Sciatic nerve (tissue), 2 donors: ENCODE data around the gene NUP188. TPM values are rescaled to one million over a fixed set of nuclear protein-coding genes. Genes with fewer than 3 reads are reported as not detected.
"Not testable (repeated sequence)": the region's sequence is repeated elsewhere in the genome, so short reads cannot be mapped to it uniquely, and the experiment has no call there.

ENCODE experiments used
- ATAC-seq: fragments of 200-7000 bp; cut with Tn5 transposase; one replicate; pipeline ENCODE4 v1.9.1; 2020; ENCODE audit warnings: mild to moderate bottlenecking, moderate library complexity
- DNase-seq: peaks from one replicate; pipeline ENCODE4 v3.0.0-alpha.2; 2020; ENCODE audit warnings: low spot score
- intact Hi-C: fragments of 100-400 bp; cut with DNase I; formaldehyde crosslinking; loops from one replicate; pipeline ENCODE4 v1.14.2; 2022
- total RNA-seq: library from RNA; stranded (reverse); fragmentation: NEBNext Ultra II Directional; extraction: Animal tissue kit (Norgen Biotek cat#: 25700); gene quantifications from one replicate; pipeline ENCODE4 v1.2.1, GENCODE V29; 2021
- donor health status: DM: no; HTN: no; CAD: no.
- donor health status: DM: no; HTN: no; CAD: no.

NUP188 gene
- total RNA-seq, 1 donor from 2014 or later, result 46.4 TPM

GRCh38 chr9:129012893-129013448 is 65.5 kb downstream of the NUP188 start:
- no peak for ATAC-seq

GRCh38 chr9:129013674-129014073 is 66.2 kb downstream of the NUP188 start:
- no peak for DNase-seq
- ATAC-seq, result no peak
- intact Hi-C loops, result no loop called here

More at GRCh38 chr9:129012893-129013448, 65.5 kb downstream of the NUP188 start:
- no peak for DNase-seq
- intact Hi-C loops, result no loop called here

DNA sequence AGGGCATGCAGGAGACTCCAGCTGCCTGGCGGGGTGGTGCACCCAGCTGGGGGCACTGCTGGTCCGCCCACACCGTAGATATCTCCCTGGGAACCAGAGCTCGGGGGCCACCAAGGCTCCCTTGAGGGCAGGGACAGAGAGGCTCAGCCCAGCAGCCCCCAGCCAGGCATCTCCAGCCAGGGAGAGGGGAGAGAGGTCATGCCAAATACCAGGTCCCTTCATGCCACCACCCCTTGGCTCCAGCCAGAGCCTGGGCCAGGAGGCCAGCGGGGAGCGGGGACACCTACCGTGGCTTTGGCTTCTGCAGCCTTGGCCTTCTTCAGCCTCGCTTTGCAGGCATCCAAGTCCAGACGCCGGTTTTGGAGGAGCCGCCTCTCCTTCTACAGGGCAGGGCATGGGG is 66.6 kb downstream of the NUP188 start:
- intact Hi-C loops, result no loop called here
- ATAC-seq, result no peak
- DNase-seq, result no peak

- intact Hi-C loops, result no loop called here
- ATAC-seq (no peak), DNase-seq (no peak)
Measured at GRCh38 chr9:129014608-129015007, 67.1 kb downstream of the NUP188 start.

DNA sequence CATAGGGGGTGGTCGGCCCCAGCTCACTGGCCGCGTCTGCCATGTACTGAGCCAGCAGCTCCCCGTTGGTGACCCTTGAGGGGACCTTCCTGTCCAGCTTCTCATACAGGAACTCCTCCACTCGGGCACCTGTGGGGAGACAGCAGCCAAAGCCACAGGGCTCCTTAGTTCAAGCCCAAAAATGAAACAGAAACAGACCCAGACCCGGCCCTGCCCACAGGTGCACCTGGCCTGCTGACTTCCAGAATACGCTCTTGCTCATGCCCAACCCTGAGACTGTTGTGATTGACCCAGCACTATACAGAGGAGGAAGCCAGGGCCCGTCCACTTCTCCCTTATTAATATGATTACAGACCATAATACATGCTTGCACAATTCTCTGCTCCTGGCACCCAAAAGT is 73.6 kb downstream of the NUP188 start:
- peak; percentile 31 for ATAC-seq

GRCh38 chr9:129022037-129022436 is 74.5 kb downstream of the NUP188 start:
- ATAC-seq (no peak), DNase-seq (no peak)
- intact Hi-C loops, result no loop called here

More for the DNA sequence above, 73.6 kb downstream of the NUP188 start:
- no peak for DNase-seq
- intact Hi-C loops, result no loop called here

DNA sequence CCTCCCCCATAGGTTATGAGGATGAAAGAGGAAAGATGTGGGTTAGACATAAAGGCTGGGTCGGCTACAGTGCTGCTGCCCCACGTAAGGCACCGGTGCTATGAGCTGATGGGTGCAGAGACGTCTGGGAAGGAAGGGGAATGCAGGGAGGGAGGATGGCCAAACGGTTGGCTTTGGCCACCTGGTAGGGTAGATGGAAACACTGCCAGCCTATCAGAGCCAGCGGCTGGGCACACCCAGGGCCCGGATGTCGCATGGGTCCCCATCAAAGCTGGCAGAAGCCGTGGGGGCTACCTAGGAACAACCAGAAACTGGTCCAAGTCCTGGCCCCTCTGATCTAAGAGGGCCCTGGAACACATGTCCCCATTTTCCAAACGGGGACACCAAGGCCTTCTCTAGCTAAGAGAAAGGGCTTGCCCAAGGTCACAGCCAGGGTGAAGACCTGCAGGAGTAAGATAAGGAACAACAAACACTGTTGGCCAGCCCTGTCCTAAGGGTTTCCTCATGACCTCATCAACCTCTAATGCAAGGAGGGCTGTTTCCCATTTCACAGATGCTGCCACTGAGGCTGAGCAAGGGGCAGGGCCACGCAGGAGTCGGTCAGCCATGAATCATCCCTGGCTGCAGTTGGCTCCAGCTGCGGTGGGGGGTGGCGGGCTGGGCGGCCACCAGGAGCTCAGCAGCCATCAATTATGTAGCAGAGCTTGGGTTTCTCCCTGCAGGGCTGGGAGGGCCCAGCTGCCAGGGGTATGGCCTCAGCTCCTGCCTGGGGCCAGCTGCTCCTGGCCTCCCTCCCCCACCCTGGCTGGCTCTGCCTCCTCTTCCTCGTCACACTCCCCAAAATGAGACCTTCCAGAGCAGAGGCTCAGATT is 75.8 kb downstream of the NUP188 start:
- DNase-seq, result no peak
- peak; percentile 41 for ATAC-seq
- intact Hi-C loops, result no loop called here

DNA sequence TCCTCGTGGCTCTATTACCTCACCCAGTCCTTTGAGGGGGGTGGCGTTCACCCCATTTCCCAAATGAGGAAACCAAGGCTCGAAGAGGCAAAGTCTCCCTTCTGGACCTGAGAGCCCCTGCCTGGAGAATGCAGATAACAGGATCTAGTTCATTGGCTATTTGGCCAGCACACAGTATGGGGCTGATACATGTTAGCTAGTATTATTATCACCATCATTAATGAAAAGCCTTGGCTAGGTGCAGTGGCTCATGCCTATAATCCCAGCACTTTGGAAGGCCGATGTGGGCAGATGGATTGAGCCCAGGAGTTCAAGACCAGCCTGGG is 76.4 kb downstream of the NUP188 start:
- intact Hi-C loops, result no loop called here
- DNase-seq (no peak), ATAC-seq (no peak)

DNA sequence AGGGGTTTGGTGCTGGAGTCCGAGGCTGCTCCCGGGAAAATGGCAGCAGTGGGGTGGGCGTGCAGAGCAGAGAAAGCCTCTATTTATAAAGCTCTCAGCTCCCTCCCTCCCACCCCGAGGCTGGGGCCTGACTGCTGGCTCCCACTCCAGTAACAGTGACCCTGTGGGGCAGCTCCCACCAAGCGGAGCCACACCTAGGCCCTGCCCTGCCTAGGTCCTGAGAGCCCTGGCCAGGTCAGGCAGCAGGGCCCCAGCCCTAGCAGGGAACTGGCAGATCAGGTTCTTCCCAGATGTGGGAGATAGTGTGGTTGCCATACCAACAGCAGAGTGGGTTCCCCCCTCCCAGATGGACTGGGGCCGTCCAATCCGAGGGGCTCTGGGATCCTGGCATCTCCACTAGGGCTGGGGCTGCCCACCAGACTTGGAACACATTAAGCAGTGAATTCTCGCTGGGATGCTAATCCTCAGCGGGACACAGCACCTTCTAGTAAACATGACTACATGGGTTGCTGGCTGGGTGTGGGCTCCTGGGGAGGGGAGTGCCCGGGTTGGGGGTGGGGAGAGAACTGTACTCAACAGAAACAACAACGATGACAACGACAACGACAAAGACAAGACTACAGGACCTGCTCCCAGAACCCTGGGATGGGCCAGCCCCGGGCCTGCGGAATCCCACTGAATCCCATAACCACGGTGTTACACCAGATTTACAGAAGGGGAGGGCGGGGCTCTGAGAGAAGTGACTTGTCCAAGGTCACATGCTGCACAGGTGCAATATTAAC is 79.1 kb downstream of the NUP188 start:
- intact Hi-C loops, result no loop called here
- ATAC-seq (peak; percentile 3), DNase-seq (no peak)

- ATAC-seq (peak; percentile 0), DNase-seq (no peak)
- intact Hi-C loops, result no loop called here
Measured at GRCh38 chr9:129027224-129027684, 79.8 kb downstream of the NUP188 start.

DNA sequence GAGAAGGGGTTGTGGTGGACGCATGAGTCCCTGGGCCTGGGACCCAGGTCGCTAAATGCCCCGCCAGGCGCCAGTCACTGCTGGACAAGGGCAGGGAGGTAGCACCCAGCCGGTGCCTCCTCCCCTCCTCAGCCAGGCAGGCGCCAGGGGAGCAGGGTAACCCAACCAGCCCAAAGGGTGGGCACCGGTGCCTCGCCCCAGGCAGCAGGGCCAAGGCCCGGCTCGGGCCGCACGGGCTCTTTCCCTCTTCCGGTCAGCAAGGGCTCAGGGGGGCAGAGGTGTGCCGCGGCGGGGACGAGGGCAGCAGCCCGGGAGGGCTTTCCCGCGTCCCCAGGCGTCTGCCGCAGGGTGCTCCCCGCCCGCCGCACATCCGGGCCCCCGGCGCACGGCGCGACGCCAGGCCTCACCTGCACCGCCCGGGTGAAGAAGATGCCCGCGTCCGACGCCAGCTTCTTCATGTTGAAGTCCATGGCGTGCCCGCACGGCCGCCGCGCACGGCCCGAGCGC is 80.2 kb downstream of the NUP188 start:
- intact Hi-C loops, result no loop called here
- DNase-seq, result no peak
- peak; percentile 11 for ATAC-seq

DNA sequence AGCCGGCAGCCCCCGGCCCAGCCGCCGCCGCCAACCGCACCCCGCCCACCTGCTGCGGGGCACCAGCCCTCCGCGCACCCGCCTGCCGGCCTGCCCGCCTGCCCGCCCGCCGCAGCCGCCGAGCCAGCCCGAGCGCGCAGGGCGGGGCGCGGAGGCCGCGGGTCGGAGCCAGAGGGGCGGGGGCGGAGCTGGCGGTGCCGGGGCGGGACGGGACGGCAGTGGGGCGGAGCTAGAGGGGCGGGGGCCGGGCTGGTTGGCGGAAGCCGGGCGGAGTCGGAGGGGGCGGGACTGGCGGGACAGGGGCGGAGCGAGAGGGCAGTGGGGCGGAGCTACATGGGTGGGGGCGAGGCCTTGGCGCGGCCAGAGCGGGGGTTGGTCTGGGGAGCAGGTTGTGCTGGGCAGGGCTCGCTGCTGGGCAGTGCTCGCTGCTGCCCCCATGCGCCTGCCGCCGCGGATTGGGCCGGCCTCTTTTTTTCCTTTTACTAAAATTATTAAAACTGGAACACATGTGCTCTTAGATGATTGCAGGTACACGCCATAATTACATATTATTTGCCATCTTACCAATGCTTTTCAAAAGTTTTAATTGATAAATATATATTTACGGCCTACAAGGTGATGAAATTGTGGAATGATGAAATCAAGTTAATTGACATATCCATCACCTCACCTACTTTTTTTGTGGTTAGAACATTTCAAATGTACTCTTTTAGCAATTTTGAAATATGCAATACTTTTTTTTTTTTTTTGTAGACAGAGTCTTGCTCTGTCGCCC is 80.9 kb downstream of the NUP188 start, which contains the start of gene SH3GLB2:
Gene SH3GLB2, minus strand, starts transcription at position 140 of the 775 bp plus-strand sequence. CDS start 177 bp downstream, outside the sequence.
- intact Hi-C loops, result no loop called here
- DNase-seq (peak; percentile 98), ATAC-seq (peak; percentile 97)

DNA sequence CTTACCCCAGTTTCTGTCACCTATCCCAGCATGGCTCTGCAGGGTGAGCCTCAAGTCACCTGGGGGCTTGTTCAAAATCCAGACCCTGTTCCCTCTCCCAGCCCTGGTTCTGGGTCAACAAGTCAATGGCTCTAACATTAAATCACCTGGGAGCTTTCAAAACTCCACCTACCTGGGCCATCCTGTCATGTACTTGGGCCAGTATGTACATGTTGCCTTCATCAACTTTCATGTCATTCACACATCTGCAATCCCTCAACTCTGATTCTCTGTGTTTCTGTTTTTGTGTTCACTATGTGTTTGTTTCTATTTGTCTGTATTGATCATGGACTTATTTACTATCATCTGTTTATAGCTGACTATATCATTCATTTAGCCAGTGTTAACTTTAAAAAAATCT is 82.7 kb downstream of the NUP188 start:
- ATAC-seq (no peak), DNase-seq (no peak)
- intact Hi-C loops, result no loop called here

DNA sequence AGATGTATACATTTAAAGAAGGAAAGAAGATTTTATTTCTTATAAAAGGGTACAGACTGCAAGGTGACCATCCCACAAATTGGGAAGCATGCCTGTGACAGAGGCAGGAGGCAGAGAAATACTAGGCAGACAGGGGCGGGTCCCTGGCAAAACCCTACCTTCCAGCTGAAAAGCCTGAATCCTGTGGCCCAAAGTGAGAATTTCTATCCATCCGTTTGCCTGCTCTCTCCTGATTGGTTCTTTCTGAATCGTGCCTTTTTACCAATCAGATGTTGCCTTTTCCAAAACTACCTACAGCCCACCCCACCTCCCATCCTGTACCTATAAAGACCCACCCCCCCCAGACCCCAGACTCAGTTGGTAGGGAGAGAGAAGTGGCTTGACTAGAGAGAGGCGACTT is 84.0 kb downstream of the NUP188 start:
- no peak for ATAC-seq
- DNase-seq, result no peak
- intact Hi-C loops, result no loop called here

- intact Hi-C loops, result no loop called here
- no peak for DNase-seq
- ATAC-seq, result no peak
Measured at GRCh38 chr9:129032541-129033159, 85.2 kb downstream of the NUP188 start.

DNA sequence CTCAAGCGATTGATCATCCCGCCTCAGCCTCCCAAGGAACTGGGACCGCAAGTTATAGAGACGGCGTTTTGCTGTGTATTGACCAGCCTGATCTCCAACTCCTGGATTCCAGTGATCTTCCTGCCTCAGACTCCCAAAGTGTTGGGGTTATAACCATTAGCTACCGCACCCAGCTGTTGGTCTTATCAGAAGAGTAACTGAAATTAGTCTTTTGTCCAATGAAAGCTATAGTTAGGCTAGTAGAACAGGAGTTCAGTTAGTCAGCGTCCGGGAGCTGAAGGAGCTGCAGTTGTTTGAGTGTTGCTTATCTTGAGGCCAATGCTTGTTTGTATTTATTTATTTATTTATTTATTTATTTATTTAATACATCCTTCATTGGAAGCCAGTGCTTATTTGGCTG is 85.7 kb downstream of the NUP188 start:
- intact Hi-C loops, result no loop called here
- ATAC-seq, result no peak
- no peak for DNase-seq

DNA sequence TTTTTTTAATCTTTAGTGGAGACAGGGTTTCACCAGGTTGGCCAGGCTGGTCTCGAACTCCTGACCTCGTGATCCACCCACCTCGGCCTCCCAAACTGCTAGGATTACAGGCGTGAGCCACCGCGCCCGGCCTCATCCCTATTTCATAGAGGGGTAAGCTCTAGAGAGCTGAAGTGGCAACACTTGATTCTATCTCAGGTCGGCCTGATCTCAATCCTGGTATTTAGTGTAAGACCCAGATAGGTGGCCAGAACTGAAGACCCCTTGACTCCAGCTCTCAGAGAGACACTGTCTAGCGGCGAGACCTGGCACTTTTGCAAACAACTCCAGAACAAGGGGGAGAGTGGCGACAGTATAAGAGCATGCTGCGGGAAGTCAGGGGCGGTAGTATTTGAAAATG is 88.3 kb downstream of the NUP188 start:
- DNase-seq, intact Hi-C loops: not testable (repeated sequence)
- peak; percentile 1 for ATAC-seq

DNA sequence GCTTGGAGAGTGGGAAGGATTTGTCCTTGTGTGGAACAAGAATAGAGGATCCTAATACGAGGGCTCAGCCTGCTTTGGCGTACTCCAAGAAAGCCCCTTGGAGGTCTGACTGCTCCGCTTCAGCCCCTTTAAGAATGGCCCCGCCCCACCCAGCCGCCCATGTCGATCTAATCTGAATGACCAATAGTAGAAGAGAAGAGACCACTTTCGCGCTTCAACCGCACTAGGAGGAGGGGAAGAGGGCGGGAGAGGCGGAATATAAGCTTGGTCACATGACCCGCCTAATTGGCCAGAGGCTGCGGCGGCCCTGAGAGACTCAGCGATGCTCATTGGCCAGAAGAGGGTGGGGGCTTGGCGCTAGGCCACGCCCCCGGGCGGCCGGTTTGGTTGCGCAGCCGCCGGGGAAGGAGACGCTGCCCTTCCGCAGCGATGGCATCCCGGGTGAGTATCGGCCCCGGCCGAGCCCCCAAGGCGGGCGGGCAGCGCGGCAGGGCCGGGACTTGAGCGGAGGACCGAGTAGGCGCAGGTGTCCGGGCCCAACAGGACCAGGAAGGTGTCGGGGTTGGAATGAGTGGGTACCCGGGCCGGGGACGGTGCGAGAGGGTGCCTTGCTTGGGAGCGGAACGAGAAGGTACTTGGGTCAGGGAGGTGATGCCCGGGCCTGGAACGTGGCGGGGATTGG is 88.9 kb downstream of the NUP188 start, which contains the start of gene MIGA2:
Gene MIGA2, plus strand, starts transcription at position 386 of the 682 bp plus-strand sequence. CDS start 3,969 bp downstream, outside the sequence.
- DNase-seq (peak; percentile 97), ATAC-seq (peak; percentile 99)
- intact Hi-C loops, result no loop called here
